GM19372 (cell line): ENCODE results near the gene NAT10.

ENCODE experiments used
- ATAC-seq: cut with Tn5 transposase; IDR thresholded peaks from one replicate; pipeline ENCODE4 v1.9.1; 2021; ENCODE audit warnings: mild to moderate bottlenecking, low read depth, moderate library complexity; ENCODE audit not compliant: unreplicated experiment

Gene NAT10

GRCh38 chr11:34148504-34149165 lies 43.2 kb downstream of the NAT10 start:
- no peak for ATAC-seq

- no peak for ATAC-seq
These were observed 43.8 kb downstream of the NAT10 start for GRCh38 chr11:34149274-34149673.

GRCh38 chr11:34149786-34150185 lies 44.4 kb downstream of the NAT10 start:
- no peak for ATAC-seq

GRCh38 chr11:34150494-34151151 lies 45.2 kb downstream of the NAT10 start:
- ATAC-seq: no peak

- ATAC-seq: no peak
These were observed 45.7 kb downstream of the NAT10 start for GRCh38 chr11:34151166-34151565.

- ATAC-seq: no peak
These were observed 46.8 kb downstream of the NAT10 start for GRCh38 chr11:34151916-34152845.

- ATAC-seq: no peak
These were observed 48.8 kb downstream of the NAT10 start for GRCh38 chr11:34154059-34154875.

- ATAC-seq: no peak
These were observed 49.8 kb downstream of the NAT10 start for GRCh38 chr11:34155057-34155756.

- no peak for ATAC-seq
These were observed 50.3 kb downstream of the NAT10 start for GRCh38 chr11:34155757-34156062.

- ATAC-seq: no peak
These were observed 51.7 kb downstream of the NAT10 start for GRCh38 chr11:34157163-34157562.

- no peak for ATAC-seq
These were observed 53.2 kb downstream of the NAT10 start for GRCh38 chr11:34158661-34159060.

- no peak for ATAC-seq
These were observed 54.8 kb downstream of the NAT10 start for GRCh38 chr11:34160049-34160721.

GRCh38 chr11:34160791-34161190 lies 55.4 kb downstream of the NAT10 start:
- ATAC-seq: no peak

GRCh38 chr11:34161361-34161760 lies 55.9 kb downstream of the NAT10 start:
- no peak for ATAC-seq

GRCh38 chr11:34161812-34162492 lies 56.5 kb downstream of the NAT10 start:
- ATAC-seq: no peak

- ATAC-seq: no peak
These were observed 57.0 kb downstream of the NAT10 start for GRCh38 chr11:34162493-34162820.

GRCh38 chr11:34162856-34163255 lies 57.4 kb downstream of the NAT10 start:
- ATAC-seq: no peak

GRCh38 chr11:34165121-34165520 lies 59.7 kb downstream of the NAT10 start:
- ATAC-seq: no peak
